PC-3 (cell line): ENCODE measurements around the gene NKX1-1.

ENCODE experiments used
- EZH2 ChIP-seq: fragments of 300-600 bp; sonication (generic); IDR thresholded peaks from one replicate; pipeline ENCODE4 v1.6.1; 2017; ENCODE audit warnings: antibody characterized with exemption, mild to moderate bottlenecking, low read length; ENCODE audit not compliant: unreplicated experiment
- EZH2phosphoT487 ChIP-seq: fragments of 300-600 bp; sonication (generic); IDR thresholded peaks from 2 replicates; pipeline ENCODE4 v1.6.1; 2018; ENCODE audit warnings: mild to moderate bottlenecking, antibody characterized with exemption, low read length, borderline replicate concordance
- TF ChIP-seq, protein P1 (sequence below): fragments of 300-600 bp; sonication (generic); conservative IDR thresholded peaks from 2 replicates; pipeline ENCODE4 v1.5.1; 2017; ENCODE audit warnings: antibody characterized with exemption, low read depth, mild to moderate bottlenecking, low read length

GRCh38 chr4:1354983-1355275 is 51.3 kb downstream of the NKX1-1 start:
- TF ChIP-seq, protein P1, sequence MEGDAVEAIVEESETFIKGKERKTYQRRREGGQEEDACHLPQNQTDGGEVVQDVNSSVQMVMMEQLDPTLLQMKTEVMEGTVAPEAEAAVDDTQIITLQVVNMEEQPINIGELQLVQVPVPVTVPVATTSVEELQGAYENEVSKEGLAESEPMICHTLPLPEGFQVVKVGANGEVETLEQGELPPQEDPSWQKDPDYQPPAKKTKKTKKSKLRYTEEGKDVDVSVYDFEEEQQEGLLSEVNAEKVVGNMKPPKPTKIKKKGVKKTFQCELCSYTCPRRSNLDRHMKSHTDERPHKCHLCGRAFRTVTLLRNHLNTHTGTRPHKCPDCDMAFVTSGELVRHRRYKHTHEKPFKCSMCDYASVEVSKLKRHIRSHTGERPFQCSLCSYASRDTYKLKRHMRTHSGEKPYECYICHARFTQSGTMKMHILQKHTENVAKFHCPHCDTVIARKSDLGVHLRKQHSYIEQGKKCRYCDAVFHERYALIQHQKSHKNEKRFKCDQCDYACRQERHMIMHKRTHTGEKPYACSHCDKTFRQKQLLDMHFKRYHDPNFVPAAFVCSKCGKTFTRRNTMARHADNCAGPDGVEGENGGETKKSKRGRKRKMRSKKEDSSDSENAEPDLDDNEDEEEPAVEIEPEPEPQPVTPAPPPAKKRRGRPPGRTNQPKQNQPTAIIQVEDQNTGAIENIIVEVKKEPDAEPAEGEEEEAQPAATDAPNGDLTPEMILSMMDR = no peak
- no peak for TF ChIP-seq EZH2
- no peak for TF ChIP-seq EZH2phosphoT487
